Activated effector memory CD4-positive, alpha-beta T cell treated with Interleukin-2 at 50 U/mL for 16 hours (primary cell): ENCODE measurements around the gene PPL.

ENCODE experiments used
- DNase-seq: peaks from one replicate; pipeline ENCODE4 v3.0.0-alpha.2; 2020

PPL gene

GRCh38 chr16:4883501-4883900, 53.4 kb downstream of the PPL start:
- no peak for DNase-seq

GRCh38 chr16:4882633-4883285, 54.2 kb downstream of the PPL start:
- no peak for DNase-seq

- DNase-seq: no peak
These were observed 54.8 kb downstream of the PPL start for GRCh38 chr16:4882000-4882632.

- DNase-seq: no peak
These were observed 56.9 kb downstream of the PPL start for GRCh38 chr16:4880006-4880580.

- no peak for DNase-seq
These were observed 57.9 kb downstream of the PPL start for GRCh38 chr16:4879049-4879448.

- no peak for DNase-seq
These were observed 59.6 kb downstream of the PPL start for GRCh38 chr16:4877380-4877685.

- DNase-seq: no peak
These were observed 60.1 kb downstream of the PPL start for GRCh38 chr16:4876646-4877379.

GRCh38 chr16:4874666-4875065, 62.3 kb downstream of the PPL start:
- DNase-seq: no peak

- no peak for DNase-seq
These were observed 63.9 kb downstream of the PPL start for GRCh38 chr16:4873091-4873490.

GRCh38 chr16:4871071-4871470, 65.9 kb downstream of the PPL start:
- no peak for DNase-seq

- DNase-seq: no peak
These were observed 66.7 kb downstream of the PPL start for GRCh38 chr16:4870138-4870671.

- no peak for DNase-seq
These were observed 67.7 kb downstream of the PPL start for GRCh38 chr16:4869147-4869805.

- no peak for DNase-seq
These were observed 68.4 kb downstream of the PPL start for GRCh38 chr16:4868535-4868934.

GRCh38 chr16:4868026-4868425, 68.9 kb downstream of the PPL start:
- DNase-seq: no peak

GRCh38 chr16:4866586-4866985, 70.4 kb downstream of the PPL start:
- DNase-seq: no peak

- DNase-seq: no peak
These were observed 71.6 kb downstream of the PPL start for GRCh38 chr16:4865231-4865860.

GRCh38 chr16:4864728-4865127, 72.2 kb downstream of the PPL start:
- DNase-seq: no peak

- DNase-seq: no peak
These were observed 74.3 kb downstream of the PPL start for GRCh38 chr16:4862639-4863038.

GRCh38 chr16:4860727-4861342, 76.1 kb downstream of the PPL start:
- DNase-seq: no peak

- DNase-seq: no peak
These were observed 77.1 kb downstream of the PPL start for GRCh38 chr16:4859900-4860255.

- no peak for DNase-seq
These were observed 77.6 kb downstream of the PPL start for GRCh38 chr16:4859190-4859899.

- no peak for DNase-seq
These were observed 81.1 kb downstream of the PPL start for GRCh38 chr16:4855804-4856203.
